HG03432 (cell line): ENCODE data around the gene S100A4.
A peak's percentile ranks its signal among the peaks of the same experiment; 100 is the strongest.
"Not testable (repeated sequence)": the region's sequence is repeated elsewhere in the genome, so short reads cannot be mapped to it uniquely, and the experiment has no call there.

Experiments
- ATAC-seq: cut with Tn5 transposase; IDR thresholded peaks from one replicate; pipeline ENCODE4 v1.9.1; 2021; ENCODE audit warnings: mild to moderate bottlenecking, moderate library complexity; ENCODE audit not compliant: unreplicated experiment

The S100A4 gene

DNA sequence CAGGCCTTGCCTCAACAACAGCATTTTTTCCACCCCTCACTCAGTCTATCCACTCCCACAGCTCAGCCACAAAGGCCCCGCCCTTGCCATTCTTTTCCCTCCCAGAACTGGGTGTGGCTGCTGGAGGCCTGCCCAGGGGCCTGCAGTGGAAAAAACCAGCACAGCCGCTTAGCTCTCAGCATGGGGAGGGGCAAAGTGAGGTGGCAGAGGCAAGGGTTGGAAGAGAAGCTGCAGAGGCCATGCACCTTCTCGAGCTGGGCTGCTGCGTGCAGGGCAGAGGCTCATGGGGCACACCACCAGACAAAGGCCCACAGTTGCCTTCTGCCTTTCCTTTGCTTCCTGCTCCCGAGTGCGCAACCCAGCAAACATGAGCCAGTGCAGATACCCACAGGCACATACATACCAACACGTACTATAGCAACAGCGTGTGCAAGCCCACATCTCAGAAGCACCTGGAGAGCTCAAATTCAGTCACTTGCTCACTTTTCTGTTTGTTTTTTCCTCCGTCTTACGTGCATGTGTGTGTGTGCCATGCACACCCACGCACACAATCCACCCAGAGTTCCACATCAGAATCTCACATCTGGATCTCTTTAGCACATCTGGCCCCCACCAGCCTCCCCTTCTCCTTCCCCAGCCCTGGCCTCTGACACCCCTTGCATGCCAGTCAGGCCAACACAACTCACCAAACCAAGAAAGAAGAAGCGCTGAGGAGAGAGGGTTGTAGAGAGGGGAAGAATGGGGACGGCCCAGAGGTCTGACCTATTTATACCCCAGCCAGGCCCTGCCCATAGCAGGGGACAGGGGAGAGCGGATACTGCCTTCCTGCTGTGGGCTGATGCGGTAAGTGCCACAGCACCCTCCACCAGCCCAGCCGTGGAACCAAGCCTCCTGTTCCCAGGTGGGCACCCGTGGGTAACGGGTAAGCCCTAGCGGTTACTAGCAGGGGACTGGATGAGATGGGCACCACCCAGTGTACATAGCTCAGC is at the start of gene S100A4:
S100A4 (minus strand) TSS at position 740 of the 989 bp plus-strand sequence. CDS start 1,012 bp downstream, outside the sequence.
- peak; percentile 82 for ATAC-seq

DNA sequence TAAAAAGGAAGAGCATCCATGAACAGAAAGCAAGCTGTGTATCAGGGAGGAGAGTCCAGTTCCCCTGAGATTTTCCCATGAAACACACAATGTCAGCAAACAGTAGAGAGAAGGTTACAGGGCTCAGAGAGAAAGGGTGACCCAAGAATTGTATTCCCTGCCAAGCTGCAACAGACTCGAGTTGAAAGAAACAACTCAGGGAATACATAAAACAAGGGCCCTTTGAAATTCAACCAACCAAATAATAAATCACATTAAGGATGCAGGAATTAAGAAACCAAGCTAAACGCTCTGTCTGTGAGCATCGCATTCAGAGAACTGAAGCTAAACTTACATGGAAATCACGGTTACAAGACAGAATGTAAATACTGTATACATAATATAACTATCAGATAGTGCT is 47.1 kb upstream of the S100A4 start:
- ATAC-seq: no peak

DNA sequence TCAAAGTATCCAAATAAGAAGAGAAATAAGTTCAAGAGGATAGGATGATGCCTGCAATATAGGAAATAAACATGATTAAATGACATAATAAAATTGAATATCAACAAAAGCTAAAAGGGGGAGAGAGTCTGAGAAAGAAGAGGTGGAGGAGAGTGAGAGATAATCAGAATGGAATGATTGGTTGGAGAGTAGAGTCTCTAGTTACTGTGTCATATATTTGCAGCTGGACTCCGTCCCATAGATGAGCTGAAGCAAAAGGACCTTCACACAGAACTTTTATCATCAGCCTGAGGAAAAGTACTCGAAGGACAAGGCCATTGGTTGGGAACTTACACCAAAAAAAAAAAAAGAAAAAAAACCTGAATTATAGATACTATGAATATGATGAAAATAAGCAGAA is 42.9 kb upstream of the S100A4 start:
- ATAC-seq: no peak

DNA sequence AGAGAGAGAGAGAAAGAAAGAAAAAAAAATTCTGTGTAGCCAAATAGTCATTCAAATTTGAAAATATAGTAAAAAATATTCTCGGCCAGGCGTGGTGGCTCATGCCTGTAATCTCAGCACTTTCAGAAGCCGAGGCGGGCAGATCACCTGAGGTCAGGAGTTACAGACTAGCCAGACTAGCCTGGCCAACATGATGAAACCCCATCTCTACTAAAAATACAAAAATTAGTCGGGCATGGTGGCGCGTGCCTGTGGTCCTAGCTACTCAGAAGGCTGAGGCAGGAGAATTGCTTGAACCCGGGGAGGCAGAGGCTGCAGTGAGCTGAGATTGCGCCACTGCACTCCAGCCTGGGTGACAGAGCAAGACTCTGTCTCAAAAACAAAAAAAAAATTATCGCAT is 42.4 kb upstream of the S100A4 start:
- not testable (repeated sequence) for ATAC-seq

DNA sequence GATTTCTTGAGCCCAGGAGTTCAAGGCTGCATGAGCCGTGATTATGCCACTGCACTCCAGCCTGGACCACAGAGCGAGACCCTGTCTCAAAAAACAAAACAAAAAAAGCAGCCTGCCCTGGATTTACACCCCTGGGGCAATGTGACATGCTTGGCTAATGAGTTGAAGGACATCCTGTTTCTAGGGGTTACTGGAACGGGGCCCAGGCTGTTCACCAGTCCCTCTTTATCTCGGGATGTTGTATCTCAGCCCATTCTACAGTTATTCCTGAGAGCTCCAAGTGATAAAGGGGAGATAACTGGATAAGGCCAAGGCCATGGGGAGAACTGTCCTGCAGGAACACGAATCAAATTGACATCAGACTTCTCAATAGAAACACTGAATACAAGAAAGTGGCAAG is 41.7 kb upstream of the S100A4 start:
- no peak for ATAC-seq

DNA sequence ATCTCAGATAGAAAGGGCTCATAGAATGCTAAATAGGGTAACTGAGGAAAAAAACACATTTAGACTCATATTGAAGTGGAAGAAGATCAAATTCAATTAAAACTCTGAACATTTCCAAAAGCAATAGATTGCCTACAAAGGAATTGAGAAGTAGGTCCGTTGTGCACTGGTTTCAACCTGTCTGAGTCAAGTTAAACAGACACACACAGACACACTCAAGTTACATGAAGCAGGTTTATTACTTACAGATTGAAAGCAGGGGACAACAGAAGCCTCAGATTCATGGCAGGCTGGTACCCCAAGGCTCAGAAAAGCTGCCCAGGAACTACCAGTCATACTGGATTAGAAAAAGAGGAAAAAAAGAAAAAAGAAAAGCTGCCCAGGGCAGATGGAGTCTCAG is 40.7 kb upstream of the S100A4 start:
- ATAC-seq: no peak

DNA sequence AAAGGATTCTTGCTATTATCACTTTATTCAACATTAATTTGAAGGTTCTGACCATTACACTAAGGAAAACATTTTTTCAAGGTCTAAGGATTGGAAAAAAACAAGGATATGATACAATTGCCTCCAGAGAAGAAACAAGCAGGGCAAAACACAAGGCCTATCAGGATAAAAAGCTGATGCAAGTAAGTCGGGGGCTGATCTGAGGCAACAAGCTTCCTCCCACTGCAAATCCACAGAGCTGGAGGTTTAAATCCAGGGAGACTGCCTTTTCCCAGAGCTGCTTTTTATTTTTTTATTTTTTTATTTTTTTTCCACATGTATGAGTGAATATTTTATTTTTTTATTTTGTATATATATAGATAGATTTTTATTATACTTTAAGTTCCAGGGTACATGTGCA is 39.4 kb upstream of the S100A4 start:
- no peak for ATAC-seq

DNA sequence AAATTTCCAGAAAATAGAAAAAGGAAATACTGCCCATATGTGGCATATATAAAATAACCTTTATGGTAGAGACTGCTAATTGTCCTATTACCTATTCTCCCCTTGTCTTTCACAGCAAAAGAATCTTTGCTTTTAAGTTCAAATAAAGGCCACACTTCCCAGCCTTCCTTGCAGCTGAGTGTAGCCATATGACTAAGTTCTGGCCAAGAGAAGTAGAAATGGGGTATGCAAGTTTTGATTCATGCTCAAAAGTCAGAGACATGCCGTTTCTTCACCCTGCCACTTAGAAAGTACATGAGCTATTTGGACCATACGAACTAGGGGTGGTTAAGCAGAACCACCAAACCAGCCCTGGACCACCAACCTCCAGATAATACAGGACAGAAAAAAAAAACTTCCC is 38.4 kb upstream of the S100A4 start:
- ATAC-seq: no peak

DNA sequence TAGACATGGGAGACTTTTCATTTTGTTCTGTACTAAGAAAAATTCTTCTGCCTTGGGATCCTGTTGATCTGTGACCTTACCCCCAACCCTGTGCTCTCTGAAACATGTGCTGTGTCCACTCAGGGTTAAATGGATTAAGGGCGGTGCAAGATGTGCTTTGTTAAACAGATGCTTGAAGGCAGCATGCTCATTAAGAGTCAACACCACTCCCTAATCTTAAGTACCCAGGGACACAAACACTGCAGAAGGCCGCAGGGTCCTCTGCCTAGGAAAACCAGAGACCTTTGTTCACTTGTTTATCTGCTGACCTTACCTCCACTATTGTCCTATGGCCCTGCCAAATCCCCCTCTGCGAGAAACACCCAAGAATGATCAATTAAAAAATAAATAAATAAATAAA is 37.9 kb upstream of the S100A4 start:
- not testable (repeated sequence) for ATAC-seq

DNA sequence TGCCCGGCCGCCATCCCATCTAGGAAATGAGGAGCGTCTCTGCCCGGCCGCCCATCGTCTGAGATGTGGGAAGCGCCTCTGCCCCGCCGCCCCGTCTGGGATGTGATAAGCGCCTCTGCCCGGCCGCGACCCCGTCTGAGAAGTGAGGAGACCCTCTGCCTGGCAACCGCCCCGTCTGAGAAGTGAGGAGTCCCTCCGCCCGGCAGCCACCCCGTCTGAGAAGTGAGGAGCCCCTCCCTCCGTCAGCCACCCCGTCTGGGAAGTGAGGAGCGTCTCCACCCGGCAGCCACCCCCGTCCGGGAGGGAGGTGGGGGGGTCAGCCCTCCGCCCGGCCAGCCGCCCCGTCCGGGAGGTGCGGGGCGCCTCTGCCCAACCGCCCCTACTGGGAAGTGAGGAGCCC is 37.2 kb upstream of the S100A4 start:
- not testable (repeated sequence) for ATAC-seq

DNA sequence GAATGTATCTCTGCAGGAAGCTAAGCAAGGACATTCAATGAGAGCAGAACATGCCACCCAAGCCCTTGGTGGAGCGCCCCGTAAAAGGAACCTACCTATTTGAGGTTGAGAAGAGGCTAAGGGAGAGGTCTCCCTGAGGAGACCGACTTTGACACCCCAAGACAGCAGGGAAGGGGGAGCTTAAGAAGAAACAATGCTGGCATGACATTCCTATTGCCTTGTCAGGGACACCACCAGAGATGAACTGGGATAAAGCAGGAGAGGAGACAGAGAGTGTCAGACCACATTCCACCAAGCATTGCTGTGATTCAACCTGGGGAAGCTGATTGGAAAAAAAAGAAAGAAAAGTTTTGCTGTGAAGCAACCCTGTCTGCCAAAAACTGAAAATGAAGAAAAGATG is 33.3 kb upstream of the S100A4 start:
- ATAC-seq: no peak

DNA sequence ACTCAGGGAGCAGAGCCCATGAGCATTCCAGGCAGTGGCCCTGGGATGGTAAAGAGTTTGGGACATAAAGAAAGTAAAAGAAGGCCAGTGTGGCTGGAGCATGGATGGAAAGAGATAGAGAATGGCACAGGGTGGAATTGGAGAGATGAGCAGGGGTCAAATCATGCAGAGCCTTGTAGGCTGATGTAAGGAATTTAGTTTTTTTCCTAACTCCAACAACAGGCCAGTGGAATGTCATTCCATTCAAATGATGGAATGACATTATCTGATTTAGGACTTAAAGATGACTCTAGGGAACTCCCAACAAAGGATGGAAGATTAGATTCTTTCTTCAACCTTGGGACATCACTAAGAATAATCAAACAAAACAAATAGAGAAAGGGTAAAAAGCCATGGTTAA is 32.9 kb upstream of the S100A4 start:
- no peak for ATAC-seq

DNA sequence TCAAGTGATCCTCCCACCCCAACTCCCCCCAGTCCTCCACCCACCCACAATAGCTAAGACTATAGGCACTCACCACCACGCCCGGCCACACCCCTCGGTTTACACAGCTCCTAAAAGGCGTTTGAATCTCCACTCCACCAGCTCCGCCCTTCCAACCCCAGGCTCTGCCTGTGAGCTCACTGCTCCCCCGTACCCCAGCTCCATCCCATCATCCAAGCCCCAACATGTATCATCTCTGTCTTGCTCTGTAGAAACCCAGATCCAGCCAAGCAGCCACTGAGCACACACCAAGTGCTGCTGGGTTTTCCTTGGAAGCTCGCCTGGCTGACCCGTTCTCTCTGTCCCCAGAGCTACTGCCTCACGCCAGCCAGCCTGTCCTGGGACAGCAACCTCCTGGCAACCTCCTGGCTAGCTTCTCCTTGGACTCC is 32.0 kb upstream of the S100A4 start:
- ATAC-seq: no peak

DNA sequence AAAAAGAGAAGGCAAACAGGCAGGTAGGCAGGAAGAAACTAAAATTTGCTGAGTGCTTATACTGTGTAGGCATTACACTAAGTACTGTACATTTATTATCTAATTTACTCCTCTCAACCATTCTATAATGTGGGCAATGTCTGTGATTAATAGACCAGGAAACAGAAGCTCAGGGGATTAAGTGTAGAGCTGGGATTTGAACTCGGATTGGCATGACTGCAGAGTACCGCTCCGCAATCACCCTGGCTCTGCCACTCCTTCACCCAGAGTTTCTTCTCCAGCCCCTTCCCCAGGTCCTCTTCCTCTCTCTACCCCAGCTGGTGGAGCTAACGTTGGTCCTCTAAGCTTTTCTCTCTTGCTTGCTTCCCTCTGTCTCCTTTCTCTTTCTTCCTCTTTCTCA is 31.5 kb upstream of the S100A4 start:
- no peak for ATAC-seq

DNA sequence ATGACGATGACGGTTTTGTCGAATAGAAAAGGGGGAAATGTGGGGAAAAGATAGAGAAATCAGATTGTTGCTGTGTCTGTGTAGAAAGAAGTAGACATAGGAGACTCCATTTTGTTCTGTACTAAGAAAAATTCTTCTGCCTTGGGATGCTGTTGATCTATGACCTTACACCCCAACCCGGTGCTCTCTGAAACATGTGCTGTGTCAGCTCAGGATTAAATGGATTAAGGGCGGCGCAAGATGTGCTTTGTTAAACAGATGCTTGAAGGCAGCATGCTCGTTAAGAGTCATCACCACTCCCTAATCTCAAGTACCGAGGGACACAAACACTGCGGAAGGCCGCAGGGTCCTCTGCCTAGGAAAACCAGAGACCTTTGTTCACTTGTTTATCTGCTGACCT is 29.9 kb upstream of the S100A4 start:
- ATAC-seq: not testable (repeated sequence)

DNA sequence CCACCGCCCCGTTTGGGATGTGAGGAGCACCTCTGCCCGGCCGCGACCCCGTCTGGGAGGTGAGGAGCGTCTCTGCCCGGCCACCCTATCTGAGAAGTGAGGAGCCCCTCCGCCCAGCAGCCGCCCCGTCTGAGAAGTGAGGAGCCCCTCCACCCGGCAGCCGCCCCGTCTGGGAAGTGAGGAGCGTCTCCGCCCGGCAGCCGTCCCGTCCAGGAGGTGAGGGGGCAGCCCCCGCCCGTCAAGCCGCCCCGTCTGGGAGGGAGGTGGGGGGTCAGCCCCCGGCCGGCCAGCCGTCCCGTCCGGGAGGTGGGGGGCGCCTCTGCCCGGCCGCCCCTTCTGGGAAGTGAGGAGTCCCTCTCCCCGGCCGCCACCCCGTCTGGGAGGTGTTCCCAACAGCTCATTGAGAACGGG is 29.5 kb upstream of the S100A4 start:
- not testable (repeated sequence) for ATAC-seq

DNA sequence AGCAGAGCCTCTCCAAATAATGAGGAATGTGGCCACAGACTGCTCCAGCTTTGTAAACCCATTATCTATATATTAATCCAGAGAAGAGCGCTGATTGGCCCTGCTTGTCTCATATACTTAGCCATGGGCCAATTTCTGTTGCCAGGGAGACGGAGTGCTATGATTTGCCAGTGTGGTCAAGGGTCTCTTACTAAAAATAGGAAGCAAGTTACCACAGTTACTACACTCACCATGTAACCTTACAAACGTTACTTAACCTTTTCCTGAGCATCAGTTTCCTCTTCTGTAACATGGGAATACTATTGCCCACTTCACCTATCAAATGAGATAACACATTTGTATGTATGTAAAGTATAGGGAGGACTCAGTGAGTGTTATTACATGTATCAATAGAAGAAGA is 27.7 kb upstream of the S100A4 start:
- no peak for ATAC-seq

DNA sequence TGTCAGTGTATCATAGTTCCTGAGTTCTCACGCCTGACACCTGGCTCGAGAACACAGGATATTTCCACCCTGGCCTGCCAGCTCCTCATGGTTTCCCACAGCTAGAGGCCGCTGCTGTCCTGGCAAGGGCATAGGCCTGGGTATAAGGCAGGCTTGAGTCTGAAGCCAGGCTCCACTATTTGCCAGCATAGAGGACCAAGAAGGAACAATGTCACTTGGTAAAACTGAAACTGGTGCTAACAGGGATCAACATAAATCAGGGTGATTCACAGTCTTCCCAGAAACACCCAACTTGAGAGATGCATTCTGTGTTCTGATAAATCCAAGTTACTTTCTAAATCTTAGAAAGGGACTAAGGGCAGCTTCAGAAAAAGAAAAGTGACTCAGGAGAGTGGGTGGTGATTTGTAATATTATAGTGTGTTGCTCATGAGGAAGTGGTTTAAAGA is 27.0 kb upstream of the S100A4 start:
- ATAC-seq: peak; percentile 77

DNA sequence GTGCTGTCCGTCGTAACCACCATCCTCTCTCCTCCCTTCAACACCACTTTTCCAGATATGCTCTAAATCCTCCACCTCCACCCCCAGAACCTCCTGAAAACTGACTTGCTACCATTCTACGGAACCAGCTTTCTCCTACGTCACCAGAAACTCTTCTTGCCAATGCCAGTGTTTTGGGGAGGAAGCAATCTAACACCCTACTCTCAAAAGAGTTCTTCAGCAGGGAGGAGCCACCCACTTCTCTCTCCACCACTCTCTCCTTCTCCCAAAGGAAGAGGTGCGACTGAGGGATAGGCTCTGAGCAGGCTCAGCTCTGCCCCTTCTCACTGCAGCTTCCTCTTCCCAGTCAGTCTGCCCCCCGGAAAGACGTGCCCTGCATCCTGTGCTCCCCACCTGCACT is 26.1 kb upstream of the S100A4 start:
- no peak for ATAC-seq

DNA sequence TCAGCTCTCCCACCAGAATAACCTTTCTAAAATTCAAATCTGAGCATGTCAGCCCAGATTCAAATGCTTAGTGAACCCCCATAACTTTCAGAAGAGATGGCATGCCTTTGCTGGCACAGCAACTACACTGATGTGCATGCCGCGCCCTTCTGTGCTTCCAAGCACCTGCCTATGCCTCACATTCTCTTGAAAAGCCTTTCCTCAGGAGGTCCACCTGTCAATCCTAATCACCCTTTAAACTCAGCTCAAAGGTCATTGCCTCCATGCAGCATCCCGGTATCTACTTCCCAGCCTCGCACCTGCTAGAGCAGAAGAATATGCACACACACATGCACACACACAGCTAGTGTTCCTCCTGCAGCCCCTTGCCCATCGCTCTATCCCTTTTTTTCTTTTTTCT is 25.3 kb upstream of the S100A4 start:
- ATAC-seq: no peak

DNA sequence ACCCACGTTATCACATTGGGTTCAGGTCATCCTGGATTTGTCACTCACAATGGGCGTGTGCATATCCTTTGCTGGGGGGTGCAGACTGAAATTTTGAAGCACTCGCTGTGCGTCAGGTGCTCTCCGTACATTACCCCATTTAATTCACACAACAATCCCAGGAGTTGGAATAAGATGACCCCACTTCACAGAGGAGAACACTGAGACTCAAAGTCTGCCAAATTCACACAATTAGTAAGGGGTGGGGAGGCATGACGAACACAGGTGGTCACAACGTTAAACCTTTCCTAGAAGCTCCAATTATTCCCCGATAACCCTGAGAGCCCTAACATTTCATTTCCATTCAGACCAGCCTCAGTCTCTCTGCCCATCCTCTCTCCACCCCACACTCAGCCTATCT is 23.9 kb upstream of the S100A4 start:
- no peak for ATAC-seq

DNA sequence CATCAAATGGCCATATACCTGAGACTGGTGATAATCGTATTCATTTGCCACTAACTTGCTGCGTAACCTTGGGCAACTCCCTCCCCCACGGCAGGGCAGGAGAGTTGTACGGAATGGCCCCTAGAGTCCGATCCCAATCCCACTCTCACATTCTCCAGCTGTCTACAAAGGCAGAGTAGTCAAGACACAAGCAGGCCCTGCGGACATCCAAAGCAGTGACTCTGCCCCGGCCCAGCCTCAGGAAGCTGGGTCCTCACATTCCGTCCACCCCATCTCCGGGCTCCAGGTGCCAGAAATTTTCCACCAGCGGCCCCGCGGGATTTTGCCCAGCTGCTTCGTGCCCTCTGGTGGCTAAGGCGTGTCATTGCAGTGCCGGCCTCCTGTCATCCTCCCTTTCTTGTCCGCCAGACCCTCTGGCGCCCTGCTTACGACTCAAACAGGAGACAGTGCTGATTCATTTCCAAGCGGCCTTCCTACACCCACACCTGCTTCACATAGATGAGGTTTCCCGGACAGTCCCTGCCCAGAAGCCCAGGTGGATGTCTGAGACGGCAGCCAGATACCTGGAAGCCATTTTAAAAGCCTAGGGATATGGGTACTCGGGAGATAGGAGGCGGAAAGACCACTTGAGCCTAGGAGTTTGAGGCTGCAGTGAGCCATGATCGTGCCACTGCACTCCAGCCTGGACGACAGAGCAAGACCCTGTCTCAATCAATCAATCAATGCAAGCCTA is 22.9 kb upstream of the S100A4 start:
- no peak for ATAC-seq
